GM12878 (cell line): Measurements from ENCODE around the gene ISG20L2. TPM values are rescaled to one million over a fixed set of nuclear protein-coding genes. Genes with fewer than 3 reads are reported as not detected.

Source experiments
- ATAC-seq: fragments of 200-7000 bp; cut with Tn5 transposase; 3 replicates; pipeline ENCODE4 v1.9.1; 2020; ENCODE audit warnings: mild to moderate bottlenecking, moderate library complexity
- BruUV-seq: library from RNA; stranded (reverse); fragments of 400-500 nt; replicated peaks from 2 replicates; lab custom pipeline; 2021; lab: Mats Ljungman, UMichigan
- CTCF ChIA-PET: fragments of 300-600 bp; sonication (Branson Sonifier 250); formaldehyde crosslinking; extraction: SDS; loops from one replicate; lab custom pipeline; 2021; ENCODE audit warnings: inconsistent platforms; lab: Yijun Ruan, JAX
- POLR2A ChIA-PET: fragments of 350-600 bp; formaldehyde crosslinking; extraction: SDS; loops from one replicate; lab custom pipeline; 2021; ENCODE audit warnings: inconsistent platforms; lab: Charles Lee
- RAD21 ChIA-PET: fragments of 300-600 bp; sonication (Branson Sonifier 250); formaldehyde crosslinking; loops from one replicate; lab custom pipeline; 2023; ENCODE audit warnings: antibody characterized with exemption; ENCODE audit not compliant: unreplicated experiment; lab: Charles Lee
- SMC1A ChIA-PET: fragments of 300-600 bp; sonication (Branson Sonifier 250); formaldehyde crosslinking; loops from one replicate; lab custom pipeline; 2023; ENCODE audit not compliant: unreplicated experiment, uncharacterized antibody; lab: Charles Lee
- DNase-seq: peaks from one replicate; pipeline ENCODE4 v3.0.0-alpha.2; 2011; ENCODE audit warnings: low read depth, low spot score
- FAIRE-seq: peaks from 3 replicates; lab custom pipeline; 2011; peaks lifted over from hg19 to GRCh38; lab: Jason Lieb, UNC
- H2AFZ ChIP-seq: 2 replicates; pipeline ENCODE4 v1.6.0; 2011; ENCODE audit warnings: low read depth, low read length, control low read depth; ENCODE audit not compliant: control insufficient read depth
- H3K27ac ChIP-seq: 2 replicates; pipeline ENCODE4 v1.5.1; 2011; ENCODE audit warnings: control low read depth; ENCODE audit not compliant: control insufficient read depth, insufficient read depth
- H3K27me3 ChIP-seq, 2 experiments: replicated peaks in 1 of 2; 2 replicates each; pipeline versions ENCODE4 v1.6.0 to v1.6.1; 2011; ENCODE audit warnings: low read length in 1 of 2; ENCODE audit not compliant: control insufficient read depth in 2 of 2, insufficient read depth in 2 of 2
- H3K36me3 ChIP-seq, 2 experiments: 2 replicates each; pipeline ENCODE4 v1.5.1; 2011; ENCODE audit warnings: low read length in 1 of 2; ENCODE audit not compliant: control insufficient read depth in 2 of 2, insufficient read depth in 2 of 2
- H3K4me1 ChIP-seq: 2 replicates; pipeline ENCODE4 v1.6.1; 2011; ENCODE audit warnings: mild to moderate bottlenecking, low read length, moderate library complexity, mixed read lengths; ENCODE audit not compliant: control insufficient read depth, insufficient read depth
- H3K4me2 ChIP-seq: 2 replicates; pipeline ENCODE4 v1.6.0; 2011; ENCODE audit warnings: control low read depth; ENCODE audit not compliant: control insufficient read depth, insufficient read depth
- H3K4me3 ChIP-seq: fragments of 200-600 bp; sonication (generic); 2 replicates; pipeline ENCODE4 v1.5.1; 2016
- H3K79me2 ChIP-seq: 2 replicates; pipeline ENCODE4 v1.6.0; 2011; ENCODE audit warnings: low read length; ENCODE audit not compliant: control insufficient read depth, insufficient read depth
- H3K9ac ChIP-seq: 2 replicates; pipeline ENCODE4 v1.8.0; 2011; ENCODE audit warnings: low read length, control low read depth, mixed read lengths; ENCODE audit not compliant: control insufficient read depth, insufficient read depth
- H3K9me3 ChIP-seq: replicated peaks from 3 replicates; pipeline ENCODE4 v1.5.1; 2011; ENCODE audit warnings: mild to moderate bottlenecking, low read length; ENCODE audit not compliant: control insufficient read depth, insufficient read depth
- H4K20me1 ChIP-seq: 2 replicates; pipeline ENCODE4 v1.6.0; 2011; ENCODE audit not compliant: control insufficient read depth, insufficient read depth
- EGR1 ChIP-seq, 2 experiments: IDR thresholded peaks; 1 replicate in 1 of 2; 2 replicates in 1 of 2; pipeline ENCODE4 v1.6.1; 2011 to 2012; ENCODE audit warnings: low read depth in 2 of 2, low read length in 2 of 2, borderline replicate concordance in 1 of 2, mild to moderate bottlenecking in 1 of 2, moderate library complexity in 1 of 2
- KAT2A ChIP-seq: conservative IDR thresholded peaks from 2 replicates; pipeline ENCODE4 v1.6.1; 2011; ENCODE audit warnings: low read depth, low read length; ENCODE audit not compliant: control insufficient read depth
- KDM1A ChIP-seq: fragments of 200-600 bp; sonication (generic); IDR thresholded peaks from 2 replicates; pipeline ENCODE4 v1.6.1; 2016; ENCODE audit warnings: borderline replicate concordance
- MEF2A ChIP-seq: IDR thresholded peaks from 2 replicates; pipeline ENCODE4 v1.6.1; 2011; ENCODE audit warnings: low read depth, mild to moderate bottlenecking, low read length, moderate library complexity; ENCODE audit not compliant: insufficient read depth
- MTA2 ChIP-seq: fragments of 450-650 bp; IDR thresholded peaks from 2 replicates; pipeline ENCODE4 v1.6.1; 2016; ENCODE audit warnings: low read depth, mild to moderate bottlenecking, moderate library complexity
- MXI1 ChIP-seq: fragments of 150-350 bp; IDR thresholded peaks from 2 replicates; pipeline ENCODE4 v1.6.1; 2011; ENCODE audit warnings: low read depth, mild to moderate bottlenecking, inconsistent platforms, low read length, improper control_type of control experiment
- MYC ChIP-seq: IDR thresholded peaks from 2 replicates; pipeline ENCODE4 v1.6.1; 2011; ENCODE audit warnings: mild to moderate bottlenecking, low read length, moderate library complexity, inconsistent platforms; ENCODE audit not compliant: insufficient read depth, insufficient replicate concordance, insufficient read length, severe bottlenecking
- POLR2AphosphoS5 ChIP-seq: IDR thresholded peaks from 2 replicates; pipeline ENCODE4 v1.6.1; 2011; ENCODE audit warnings: mild to moderate bottlenecking, low read length, inconsistent platforms
- RCOR1 ChIP-seq: conservative IDR thresholded peaks from 2 replicates; pipeline ENCODE4 v1.6.1; 2012; ENCODE audit warnings: low read depth, low read length, improper control_type of control experiment
- RELA ChIP-seq: fragments of 450-650 bp; IDR thresholded peaks from 2 replicates; pipeline ENCODE4 v1.8.0; 2014; ENCODE audit warnings: borderline replicate concordance; ENCODE audit not compliant: partially characterized antibody
- TCF7 ChIP-seq: IDR thresholded peaks from 2 replicates; pipeline ENCODE4 v1.6.1; 2014; ENCODE audit warnings: antibody characterized with exemption, borderline replicate concordance
- ZBED1 ChIP-seq: IDR thresholded peaks from 2 replicates; pipeline ENCODE4 v1.6.1; 2016; ENCODE audit warnings: borderline replicate concordance
- ZNF24 ChIP-seq: fragments of 450-650 bp; IDR thresholded peaks from 2 replicates; pipeline ENCODE4 v1.6.1; 2017; ENCODE audit warnings: antibody characterized with exemption, mild to moderate bottlenecking
- WGBS: methylation state at CpG from one replicate; pipeline ENCODE4 v1.1.6; 2016; ENCODE audit warnings: low lambda C conversion rate; ENCODE audit not compliant: insufficient replicate concordance, insufficient coverage; ENCODE audit errors: missing lambda C conversion rate; 5-methylcytosine and 5-hydroxymethylcytosine counted together
- in situ Hi-C: fragments of 300-500 bp; cut with MboI; formaldehyde crosslinking; loops from 9 replicates; pipeline ENCODE4 v1.14.3; 2018; ENCODE audit warnings: mixed read lengths
- intact Hi-C: fragments of 100-400 bp; cut with micrococcal nuclease; formaldehyde crosslinking; loops from one replicate; pipeline ENCODE4 v1.14.2; 2022; ENCODE audit not compliant: unreplicated experiment
- polyA plus RNA-seq, 11 experiments: library from polyadenylated mRNA; depleted of rRNA in 4 of 11; unstranded in 6 of 11; stranded (reverse) in 5 of 11; fragments of >200 nt; fragmentation: Nextera tagmentation in 4 of 11; fragmentation: Illumina TruSeq in 1 of 11; extraction: Ambion mirVana in 4 of 11; extraction: Trizol in 1 of 11; gene quantifications; 1 replicate in 1 of 11; 2 replicates in 10 of 11; pipeline versions ENCODE4 v1.2.1 to v1.2.3, GENCODE V29; 2011 to 2016; ENCODE audit warnings: inconsistent platforms in 2 of 11, missing spikeins in 2 of 11, low read depth in 1 of 11
- total RNA-seq, 4 experiments: library from RNA; depleted of rRNA in 3 of 4; stranded (reverse); fragments of >200 nt in 3 of 4; fragmentation: Illumina TruSeq in 1 of 4; extraction: Trizol in 1 of 4; gene quantifications; 2 replicates each; pipeline versions ENCODE4 v1.2.1 to v1.2.3, GENCODE V29; 2013 to 2021
- TF ChIP-seq, protein P1 (sequence below): IDR thresholded peaks from 2 replicates; pipeline ENCODE4 v1.6.1; 2012; ENCODE audit warnings: low read length, inconsistent platforms
- TF ChIP-seq, protein P2 (sequence below): IDR thresholded peaks from 2 replicates; pipeline ENCODE4 v1.6.1; 2011; ENCODE audit warnings: borderline replicate concordance, low read depth, mild to moderate bottlenecking, moderate library complexity, low read length; ENCODE audit not compliant: insufficient read depth, poor library complexity, severe bottlenecking

ISG20L2 gene
- total and polyA plus RNA-seq, 10 of the 15 experiments (the other 5 are each of a cell fraction or from before 2014, with no cell fraction given), result 16.4 to 111 (median 48.0) TPM

DNA sequence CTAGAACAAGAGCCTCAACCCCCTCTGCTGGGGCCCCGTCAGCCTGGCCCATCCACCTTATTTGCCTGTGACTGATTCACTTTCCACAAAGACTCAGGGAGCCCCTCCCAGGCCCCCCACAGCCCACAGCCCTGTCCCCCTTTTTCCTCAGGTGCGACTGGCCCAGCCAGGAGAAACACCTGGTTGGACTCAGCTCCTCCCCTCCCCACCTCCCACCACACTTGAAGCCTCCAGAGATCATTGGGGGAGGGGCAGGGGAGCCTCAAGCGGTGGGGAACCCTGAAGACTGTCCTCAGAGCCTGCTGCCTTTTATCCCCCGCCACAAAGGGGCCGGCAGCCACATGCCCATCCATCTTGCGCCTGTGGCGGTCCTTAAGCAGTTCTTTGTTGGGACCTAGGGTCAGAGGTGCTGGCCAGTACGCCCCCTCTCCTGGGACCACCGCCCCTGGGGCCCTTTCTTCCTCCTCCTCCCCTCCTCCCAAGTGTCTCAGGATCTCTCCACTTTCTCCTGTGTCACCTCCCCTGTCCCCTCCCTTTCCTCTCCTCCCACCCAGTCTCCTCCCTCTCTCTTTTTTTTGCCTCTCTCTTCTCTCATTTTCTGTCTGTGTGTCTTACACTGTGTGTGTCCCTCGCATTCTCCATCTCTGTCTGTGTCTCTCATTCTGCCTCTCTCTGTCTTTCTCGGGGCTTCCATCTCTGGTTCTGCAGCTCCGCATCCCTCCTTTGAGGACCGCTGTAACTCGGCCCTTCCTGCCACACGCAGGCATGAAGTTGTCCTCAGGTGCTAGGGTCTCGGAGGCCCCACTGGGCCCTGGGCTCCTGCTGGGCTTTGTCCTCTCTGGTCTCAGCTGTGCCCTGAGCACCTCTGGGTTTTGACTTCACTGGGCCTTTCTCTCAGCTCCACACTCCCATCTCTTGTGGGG, 35.4 kb downstream of the ISG20L2 start (continued):
- TF ChIP-seq RELA (no peak), KAT2A (no peak)
- TF ChIP-seq, protein P1, sequence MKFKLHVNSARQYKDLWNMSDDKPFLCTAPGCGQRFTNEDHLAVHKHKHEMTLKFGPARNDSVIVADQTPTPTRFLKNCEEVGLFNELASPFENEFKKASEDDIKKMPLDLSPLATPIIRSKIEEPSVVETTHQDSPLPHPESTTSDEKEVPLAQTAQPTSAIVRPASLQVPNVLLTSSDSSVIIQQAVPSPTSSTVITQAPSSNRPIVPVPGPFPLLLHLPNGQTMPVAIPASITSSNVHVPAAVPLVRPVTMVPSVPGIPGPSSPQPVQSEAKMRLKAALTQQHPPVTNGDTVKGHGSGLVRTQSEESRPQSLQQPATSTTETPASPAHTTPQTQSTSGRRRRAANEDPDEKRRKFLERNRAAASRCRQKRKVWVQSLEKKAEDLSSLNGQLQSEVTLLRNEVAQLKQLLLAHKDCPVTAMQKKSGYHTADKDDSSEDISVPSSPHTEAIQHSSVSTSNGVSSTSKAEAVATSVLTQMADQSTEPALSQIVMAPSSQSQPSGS, result no peak

DNA sequence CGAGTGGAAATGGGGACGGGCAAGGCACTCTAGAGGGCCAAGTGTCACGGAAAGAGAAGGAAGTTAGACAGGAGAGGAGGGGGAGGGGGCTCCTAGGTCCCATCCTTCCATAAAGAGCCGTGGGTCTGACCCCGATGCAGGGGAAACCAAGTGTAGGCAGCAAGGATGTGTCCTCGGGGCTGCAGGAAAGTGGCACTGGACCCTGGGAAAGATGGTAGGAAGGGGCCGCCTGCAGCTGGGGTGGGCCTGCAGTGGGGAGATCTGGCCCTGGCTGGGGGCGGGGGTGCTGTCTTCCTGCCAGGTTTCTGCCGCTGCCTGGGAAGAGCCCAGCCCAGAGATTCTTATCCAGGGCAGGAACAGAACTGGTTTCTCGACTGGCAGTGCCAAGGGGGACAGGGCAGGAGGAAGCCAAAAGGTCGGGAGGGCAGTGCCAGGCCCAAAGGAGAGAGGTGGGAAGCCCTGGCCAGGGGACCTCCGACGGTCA, 36.1 kb downstream of the ISG20L2 start:
- no TSS peak for BruUV-seq
- in situ Hi-C loops, result no loop called here
- TF ChIP-seq MEF2A, result no peak
- no peak for TF ChIP-seq MXI1
- TF ChIP-seq TCF7, result no peak
- no peak for TF ChIP-seq ZNF24
- TF ChIP-seq POLR2AphosphoS5, result no peak
- no peak for TF ChIP-seq RCOR1
- TF ChIP-seq, protein P2, sequence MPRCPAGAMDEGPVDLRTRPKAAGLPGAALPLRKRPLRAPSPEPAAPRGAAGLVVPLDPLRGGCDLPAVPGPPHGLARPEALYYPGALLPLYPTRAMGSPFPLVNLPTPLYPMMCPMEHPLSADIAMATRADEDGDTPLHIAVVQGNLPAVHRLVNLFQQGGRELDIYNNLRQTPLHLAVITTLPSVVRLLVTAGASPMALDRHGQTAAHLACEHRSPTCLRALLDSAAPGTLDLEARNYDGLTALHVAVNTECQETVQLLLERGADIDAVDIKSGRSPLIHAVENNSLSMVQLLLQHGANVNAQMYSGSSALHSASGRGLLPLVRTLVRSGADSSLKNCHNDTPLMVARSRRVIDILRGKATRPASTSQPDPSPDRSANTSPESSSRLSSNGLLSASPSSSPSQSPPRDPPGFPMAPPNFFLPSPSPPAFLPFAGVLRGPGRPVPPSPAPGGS, result no peak
- TF ChIP-seq EGR1 (IDR thresholded peaks at IDR 0.05; ENCODE audit: borderline replicate concordance in 1 of 2, low read depth in 2 of 2, low read length in 2 of 2), result no peak
- TF ChIP-seq ZBED1, result no peak
- TF ChIP-seq KDM1A, result no peak
- TF ChIP-seq MYC, result no peak
- no peak for TF ChIP-seq MTA2

More for the DNA sequence above, 36.1 kb downstream of the ISG20L2 start:
- H3K79me2 ChIP-seq, result no peaks in the 10 kb centered on the region
- ChIA-PET SMC1A (interaction anchor here (4.0 kb wide), 1 partner anchor 33 kb away, joined by 168 read pairs; the partner anchor contains the start of genes ISG20L2 and METTL25B), CTCF (interaction anchor here (1.0 to 11.1 kb wide), 5 partner anchors 12 to 167 kb away, joined by 3 to 433 read pairs (median 106); partner anchors contain the start of genes CRABP2, INSRR, ISG20L2 and METTL25B), RAD21 (interaction anchor here (4.3 to 10.2 kb wide), 3 partner anchors 14 to 167 kb away, joined by 28 to 173 read pairs (median 57); partner anchors contain the start of genes CRABP2, INSRR, ISG20L2 and METTL25B), POLR2A (no interaction called here)
- FAIRE-seq, result no peak
- WGBS, result 8% methylated on average over 13 of the region's 13 CpGs
- H3K9ac ChIP-seq, result no peak overlapping the region
- H3K9me3 ChIP-seq, result no peaks in the 10 kb centered on the region
- ATAC-seq, result no peak
- no peak for DNase-seq
- no peak overlapping the region for H3K4me2 ChIP-seq
- no peak overlapping the region for H2AFZ ChIP-seq
- H3K27me3 ChIP-seq, result peaks cover 18 to 33% of the 10 kb centered on the region in 2 experiments
- intact Hi-C loops, result no loop called here
- no peak overlapping the region for H3K4me3 ChIP-seq
- H4K20me1 ChIP-seq, result peaks cover 4% of the 10 kb centered on the region; the same call in 1 of the 2 replicates
- H3K27ac ChIP-seq, result no peak overlapping the region
- H3K4me1 ChIP-seq, result no peaks in the 10 kb centered on the region
- H3K36me3 ChIP-seq, result no peaks in the 10 kb centered on the region
